ENCODE data around the gene INSC.

Gene INSC

DNA sequence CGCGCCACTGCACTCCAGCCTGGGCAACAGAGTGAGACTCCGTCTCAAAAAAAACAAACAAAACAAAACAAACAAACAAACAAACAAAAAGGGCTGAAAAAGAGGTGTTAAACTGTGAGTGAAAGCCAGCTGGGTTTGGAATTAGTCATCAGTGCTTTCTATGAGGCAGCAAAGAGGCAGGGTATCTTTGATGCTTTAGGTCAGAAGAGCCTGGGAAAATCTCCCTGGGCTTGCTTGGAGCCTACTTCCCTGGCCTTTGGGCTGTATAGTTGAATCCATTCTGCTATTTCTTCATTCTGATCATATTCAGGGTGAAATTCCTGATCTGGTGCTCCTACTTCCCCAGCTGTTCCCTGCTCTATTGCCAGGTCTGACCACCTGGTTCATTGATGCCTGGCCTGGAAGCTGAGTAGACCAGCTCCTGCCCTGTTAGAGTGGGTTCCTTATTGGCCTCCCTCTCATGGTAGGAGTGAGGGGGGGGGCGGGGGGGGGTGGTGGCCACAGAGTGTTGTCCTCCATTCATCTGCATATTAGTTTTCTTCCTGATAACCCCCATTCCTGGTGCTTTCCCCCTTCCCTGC, 65.6 kb downstream of the INSC start:
- H3K4me3 ChIP-seq (ENCODE audit: low read depth, low read length) = no peak overlapping the region

DNA sequence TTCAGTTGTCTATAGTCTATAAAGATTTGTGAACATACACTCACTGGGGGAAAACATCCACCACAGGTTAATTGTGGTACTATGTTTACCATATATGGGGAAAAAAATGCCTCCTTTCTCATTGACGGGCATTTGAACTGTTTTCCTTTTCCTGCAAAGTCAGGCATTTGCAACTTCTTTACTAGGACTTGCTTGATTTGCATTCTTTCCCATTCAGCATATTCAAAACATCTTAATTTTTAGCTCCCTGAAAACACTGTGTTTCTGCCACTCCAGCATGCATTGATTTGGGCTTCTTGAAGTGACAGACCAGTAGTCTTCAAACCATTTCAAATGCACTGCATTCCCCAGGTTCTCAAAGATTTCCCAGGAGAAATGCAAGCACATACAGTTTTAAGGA, 67.6 kb downstream of the INSC start:
- H3K4me3 ChIP-seq (ENCODE audit: low read depth, low read length) = no peak overlapping the region

DNA sequence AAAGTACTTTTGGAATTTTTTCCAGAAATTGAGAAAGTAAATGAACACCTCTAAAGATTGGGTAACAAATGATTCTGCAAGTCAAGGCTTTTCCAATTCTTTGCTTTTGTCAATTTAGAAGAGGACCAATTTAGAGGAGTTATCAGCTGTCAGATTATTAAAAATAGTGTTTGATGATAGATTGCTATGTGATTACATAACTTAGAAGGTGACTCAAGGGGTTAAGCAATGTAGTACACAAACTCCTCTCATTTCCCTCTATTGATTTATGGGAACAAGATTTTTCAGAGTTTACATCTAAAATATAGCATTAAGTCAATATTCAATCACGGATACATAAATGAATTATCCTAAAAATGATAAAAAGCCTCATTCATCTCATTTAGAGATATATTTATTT, 70.3 kb downstream of the INSC start:
- no peak overlapping the region for H3K4me3 ChIP-seq (ENCODE audit: low read depth, low read length)

DNA sequence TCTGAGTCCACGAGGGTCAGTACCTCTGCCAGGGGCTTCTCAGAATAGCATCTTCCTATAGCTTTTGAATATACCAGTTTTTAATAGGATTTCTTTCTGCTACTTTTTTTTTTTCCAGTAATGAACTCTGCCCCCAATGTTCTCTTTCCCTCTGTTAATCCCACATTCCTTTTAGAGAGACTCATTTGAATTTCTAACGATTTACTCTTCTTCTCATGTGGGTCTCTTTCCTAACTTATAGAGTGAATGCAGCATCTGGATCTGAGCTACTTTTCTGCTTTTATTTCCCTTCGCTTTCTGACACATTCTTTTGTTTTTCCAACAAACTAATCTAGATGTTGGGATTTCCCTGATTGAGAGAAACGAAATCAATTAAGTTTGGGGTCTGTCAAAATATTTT, 71.4 kb downstream of the INSC start:
- no peak overlapping the region for H3K4me3 ChIP-seq (ENCODE audit: low read depth, low read length)

DNA sequence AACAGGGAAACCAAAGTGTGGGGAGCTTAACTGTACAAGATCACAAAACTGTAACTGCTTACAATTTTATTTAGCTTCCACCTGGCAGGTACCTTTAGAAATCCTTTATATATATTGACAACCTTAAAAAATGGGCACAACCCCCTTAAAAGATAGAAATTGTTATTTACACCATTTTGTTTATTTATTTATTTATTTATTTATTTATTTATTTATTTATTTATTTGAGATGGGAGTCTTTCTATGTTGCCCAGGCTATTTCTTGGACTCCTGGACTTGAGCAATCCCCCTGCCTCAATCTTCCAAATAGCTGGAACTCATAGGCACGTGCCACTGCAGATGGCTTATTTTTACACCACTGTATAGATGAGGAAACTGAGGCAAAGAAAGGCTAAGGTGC, 74.5 kb downstream of the INSC start:
- H3K4me3 ChIP-seq (ENCODE audit: low read depth, low read length) = no peak overlapping the region

DNA sequence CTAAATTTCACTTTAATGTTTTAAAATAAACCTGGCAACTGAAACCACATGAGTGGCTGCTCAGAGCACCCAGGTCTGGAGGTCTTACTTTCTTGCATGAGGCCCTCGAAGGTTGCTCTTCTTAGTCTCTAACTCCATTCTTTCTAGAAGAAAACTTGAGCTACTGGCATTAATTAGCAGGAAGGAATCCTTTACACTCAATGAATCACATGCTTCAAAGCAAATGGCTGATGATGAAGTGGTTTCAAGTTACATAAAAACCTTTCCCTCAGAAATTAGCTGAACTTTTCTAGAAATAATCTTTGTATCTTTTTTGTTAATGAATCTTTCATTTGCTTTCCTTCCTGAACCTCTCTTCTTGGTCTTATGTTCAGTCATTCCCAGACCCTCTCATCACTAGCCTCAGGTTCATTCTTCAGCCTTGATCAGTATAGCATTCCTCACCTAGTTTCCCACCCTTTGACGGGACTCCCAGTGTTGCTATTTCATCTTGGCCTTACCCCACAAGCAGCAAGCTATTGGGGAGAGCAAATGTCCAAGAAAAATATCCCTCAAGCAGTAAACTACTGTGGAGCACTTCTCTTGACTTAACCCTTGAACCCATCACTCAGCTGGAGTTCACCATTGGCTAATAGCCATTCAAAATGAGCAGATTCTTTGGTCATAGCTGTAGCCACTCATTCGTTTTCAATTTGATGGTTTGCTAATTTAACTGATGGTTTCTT, 75.1 kb downstream of the INSC start:
- H3K4me3 ChIP-seq (ENCODE audit: low read depth, low read length) = no peak overlapping the region

DNA sequence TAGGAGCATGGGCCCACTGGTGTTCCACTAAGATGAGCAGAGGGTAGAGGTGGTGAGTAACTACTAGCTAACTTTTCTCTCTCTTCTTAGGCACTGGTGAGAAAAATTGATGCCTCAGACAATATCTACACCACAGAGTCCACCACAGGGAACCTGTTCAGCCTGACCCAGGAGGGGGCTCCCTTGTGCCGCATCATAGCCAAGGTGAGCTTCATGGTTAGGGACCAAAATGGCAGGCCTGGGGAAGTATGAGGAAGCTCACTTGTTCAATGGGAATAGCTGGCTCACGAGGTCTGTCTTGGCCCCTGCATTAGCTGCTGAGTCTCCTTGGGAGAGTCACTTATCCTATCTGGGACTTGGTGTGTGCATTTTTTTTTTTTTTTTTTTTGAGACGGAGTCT, 75.9 kb downstream of the INSC start:
- no peak overlapping the region for H3K4me3 ChIP-seq (ENCODE audit: low read depth, low read length)

DNA sequence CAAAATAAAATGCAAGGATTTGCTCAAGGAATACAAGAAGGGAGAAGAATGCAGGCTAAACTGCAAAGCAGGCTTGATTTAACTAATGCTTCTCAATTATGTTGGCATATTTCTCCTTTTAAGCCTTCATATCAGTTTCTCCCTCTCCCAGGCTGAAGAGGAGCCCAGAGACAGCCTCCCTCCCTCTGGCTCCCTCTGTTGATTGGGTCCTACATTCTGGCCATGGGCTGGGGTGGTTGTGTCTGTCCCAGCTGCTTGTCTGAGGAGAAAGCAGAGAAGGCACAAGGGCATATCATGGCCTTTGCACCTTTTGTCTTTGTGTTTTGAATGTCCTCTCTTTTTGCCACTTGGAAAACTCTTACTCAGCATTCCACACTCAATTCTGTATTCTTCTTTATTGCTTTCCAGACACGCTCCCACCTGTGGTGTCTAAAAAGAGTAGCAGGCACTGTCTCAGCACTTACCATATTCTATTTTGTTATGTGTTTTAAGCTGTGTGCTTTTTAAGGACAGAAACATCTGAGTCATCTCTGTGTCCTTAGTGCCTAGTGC, 77.4 kb downstream of the INSC start:
- H3K4me3 ChIP-seq (ENCODE audit: low read depth, low read length) = no peak overlapping the region

DNA sequence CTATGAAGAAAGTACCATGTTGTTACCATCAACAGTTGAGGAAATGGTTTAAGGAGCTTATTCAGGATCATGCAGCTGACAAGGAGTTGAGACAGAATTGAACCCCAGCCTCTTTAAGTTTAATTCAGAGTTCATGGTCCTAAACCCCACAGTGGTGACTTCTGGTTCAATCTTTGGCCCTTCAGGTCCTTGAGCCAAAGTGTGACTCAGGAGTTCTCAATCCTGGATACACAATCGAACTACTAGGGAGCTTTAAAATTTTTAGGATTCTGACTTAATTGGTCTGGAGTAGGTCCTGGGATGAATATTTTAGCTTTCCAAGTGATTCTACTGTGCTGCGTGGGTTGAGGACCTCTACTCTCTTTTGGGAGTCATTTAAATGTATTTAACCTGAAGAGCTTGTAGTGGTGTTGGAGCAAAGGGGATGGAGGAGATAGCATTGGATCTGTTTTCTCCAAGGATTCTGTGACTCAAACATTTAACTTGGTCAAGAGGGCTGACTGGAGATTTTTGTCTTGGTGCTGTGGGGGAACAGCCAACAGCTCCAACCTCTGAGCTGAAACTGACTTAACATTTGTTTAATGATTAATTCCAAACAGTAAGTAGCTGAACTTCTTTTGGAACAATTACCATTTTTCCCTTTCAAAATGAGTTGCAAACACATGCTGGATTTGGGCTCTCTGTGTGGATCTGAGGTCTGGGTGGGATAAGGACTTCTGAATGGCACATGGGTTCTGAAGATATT, 80.1 kb downstream of the INSC start:
- H3K4me3 ChIP-seq (ENCODE audit: low read depth, low read length) = no peak overlapping the region

DNA sequence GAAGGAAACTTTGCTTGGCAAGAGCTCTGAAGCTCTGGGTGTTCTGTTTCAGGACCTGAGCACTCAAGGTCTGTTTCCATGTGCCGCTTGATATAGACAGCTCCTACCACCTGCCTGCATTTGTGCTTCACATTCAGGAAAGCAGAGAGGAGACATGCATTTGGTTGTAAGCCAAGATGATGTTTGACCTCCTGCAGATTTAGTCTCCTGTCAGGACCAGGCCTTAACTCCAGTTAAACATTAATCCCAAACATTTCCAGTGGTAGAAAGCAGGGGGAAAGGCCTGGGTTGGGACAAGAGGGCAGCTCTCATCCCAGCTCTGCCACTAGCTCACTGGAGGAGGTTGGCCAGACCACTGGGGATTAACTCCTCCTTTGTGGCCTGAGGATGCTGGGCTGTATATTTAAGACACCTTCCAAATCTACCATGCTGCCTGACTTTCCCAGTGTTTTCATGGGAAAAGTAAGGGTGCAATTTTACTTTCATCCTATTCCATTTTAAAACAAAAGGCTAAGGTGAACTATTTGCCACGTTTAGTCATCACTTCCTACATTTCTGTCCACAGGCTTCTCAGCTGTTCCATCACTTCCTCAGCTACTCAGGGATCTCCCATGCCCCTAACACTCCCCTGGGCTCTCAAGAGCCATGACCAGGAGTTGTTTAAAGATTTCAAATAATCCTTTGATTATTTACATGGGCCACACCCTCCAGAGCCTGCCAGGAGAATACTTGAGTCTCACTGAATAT, 80.9 kb downstream of the INSC start:
- no peak overlapping the region for H3K4me3 ChIP-seq (ENCODE audit: low read depth, low read length)

DNA sequence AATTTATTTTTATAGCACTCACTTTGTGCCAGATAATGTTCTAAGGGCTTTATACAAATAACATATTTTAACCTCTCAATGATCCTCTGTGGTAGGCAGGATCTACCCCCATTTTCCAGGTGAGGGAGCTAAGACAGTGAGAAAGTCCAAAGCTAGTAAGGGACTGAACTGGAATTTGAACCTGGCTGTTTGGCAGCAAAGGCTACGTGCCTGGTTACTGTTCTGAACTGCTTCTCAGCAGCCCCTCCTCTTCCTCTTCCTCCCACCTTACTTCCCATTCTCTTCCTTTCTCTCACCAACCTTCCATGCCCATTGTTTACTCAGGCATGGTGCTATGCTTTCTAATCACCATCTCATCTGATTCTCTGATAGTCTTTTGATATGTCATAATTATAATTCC, 82.0 kb downstream of the INSC start:
- H3K4me3 ChIP-seq (ENCODE audit: low read depth, low read length) = no peak overlapping the region

DNA sequence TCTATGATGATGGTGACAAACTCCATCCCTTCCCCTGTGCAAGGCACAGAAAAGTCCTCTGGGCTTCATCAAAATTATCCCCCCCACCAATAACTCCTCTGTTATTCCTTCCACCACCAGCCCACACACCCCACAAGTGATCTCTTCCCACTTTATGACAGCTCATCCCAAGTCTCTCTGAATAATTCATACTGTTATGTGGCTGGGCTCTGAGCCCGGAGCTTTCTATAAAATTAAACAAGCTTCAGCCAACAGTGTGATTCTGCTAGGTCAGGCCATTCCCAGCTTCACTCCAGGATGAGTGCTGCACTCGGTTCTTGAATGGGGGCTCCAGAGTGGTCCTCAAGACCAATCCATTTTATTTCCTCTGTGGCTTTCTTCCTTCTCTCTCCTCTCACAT, 83.0 kb downstream of the INSC start:
- no peak overlapping the region for H3K4me3 ChIP-seq (ENCODE audit: low read depth, low read length)

DNA sequence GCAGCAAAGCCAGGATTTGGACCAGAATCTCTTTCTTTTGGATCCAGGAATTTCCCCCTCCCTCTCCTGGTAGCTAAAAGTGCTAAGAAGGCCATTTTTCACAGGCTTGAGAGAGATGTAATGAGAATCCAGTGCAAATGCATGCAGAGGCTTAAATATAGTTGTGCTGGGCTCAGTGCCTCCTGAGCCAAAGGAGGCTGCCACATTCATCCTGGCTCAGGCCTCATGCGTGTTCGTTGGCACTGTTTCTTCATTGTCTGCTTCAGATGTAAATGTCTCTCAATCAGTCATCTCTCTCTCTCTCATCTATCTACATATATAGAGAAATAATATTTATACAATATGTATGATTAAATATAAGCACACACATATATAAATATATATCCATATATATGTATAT, 83.6 kb downstream of the INSC start:
- no peak overlapping the region for H3K4me3 ChIP-seq (ENCODE audit: low read depth, low read length)

DNA sequence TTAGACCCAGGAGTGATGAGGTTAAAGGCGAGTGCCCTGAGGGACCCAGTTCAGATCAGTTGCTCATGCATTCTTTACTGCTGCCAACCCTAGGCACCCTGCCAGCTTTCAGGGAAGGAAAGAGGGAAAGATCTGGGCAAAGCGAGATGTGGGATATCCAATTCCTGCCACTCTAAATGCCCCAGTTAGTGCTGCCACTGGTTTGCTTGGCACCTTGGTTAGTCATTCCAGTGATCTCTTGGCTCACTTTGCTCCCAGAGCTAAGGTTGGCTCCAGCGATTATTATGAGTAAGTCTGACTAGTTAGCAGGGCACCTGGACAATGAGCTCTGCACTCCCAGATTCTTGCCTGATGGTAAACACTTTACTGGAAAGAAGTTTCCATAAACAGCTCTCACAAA, 85.0 kb downstream of the INSC start:
- no peak overlapping the region for H3K4me3 ChIP-seq (ENCODE audit: low read depth, low read length)

DNA sequence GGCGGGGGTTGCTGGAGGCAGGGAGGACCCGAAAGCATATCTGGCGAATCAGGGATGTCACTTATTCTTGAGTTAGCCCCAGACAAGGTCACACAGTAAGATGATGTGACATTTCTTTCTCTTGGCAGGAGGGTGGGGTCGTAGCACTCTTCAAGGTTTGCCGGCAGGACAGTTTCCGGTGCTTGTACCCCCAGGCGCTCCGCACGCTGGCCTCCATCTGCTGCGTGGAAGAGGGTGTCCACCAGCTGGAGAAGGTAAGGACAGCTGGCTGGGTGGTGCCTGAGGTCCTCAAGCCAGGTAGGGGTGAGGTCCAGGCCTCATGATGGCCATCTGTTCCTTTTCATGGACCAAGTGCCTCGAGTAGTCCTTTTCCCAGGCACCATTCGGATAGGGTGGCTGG, 86.0 kb downstream of the INSC start:
- no peak overlapping the region for H3K4me3 ChIP-seq (ENCODE audit: low read depth, low read length)

DNA sequence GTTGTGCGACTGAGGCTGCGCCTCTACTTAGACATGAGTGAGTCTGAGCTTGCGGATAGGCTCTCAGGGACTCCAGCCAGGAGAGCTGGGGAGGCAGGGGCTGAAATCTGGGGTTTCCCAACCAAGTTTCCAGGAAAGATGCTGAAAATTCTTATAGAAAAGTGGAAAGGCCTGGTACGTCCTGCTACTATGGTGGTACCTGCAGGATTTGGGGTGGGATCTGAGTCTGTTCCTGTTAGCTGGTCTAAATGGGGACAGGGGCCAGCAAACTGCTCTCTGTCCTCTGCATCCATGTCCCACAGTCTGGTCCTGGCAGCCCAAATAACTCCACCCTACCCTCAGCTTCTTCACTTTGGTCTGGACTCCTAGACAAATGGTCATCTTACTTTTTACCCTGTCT, 86.9 kb downstream of the INSC start:
- no peak overlapping the region for H3K4me3 ChIP-seq (ENCODE audit: low read depth, low read length)

DNA sequence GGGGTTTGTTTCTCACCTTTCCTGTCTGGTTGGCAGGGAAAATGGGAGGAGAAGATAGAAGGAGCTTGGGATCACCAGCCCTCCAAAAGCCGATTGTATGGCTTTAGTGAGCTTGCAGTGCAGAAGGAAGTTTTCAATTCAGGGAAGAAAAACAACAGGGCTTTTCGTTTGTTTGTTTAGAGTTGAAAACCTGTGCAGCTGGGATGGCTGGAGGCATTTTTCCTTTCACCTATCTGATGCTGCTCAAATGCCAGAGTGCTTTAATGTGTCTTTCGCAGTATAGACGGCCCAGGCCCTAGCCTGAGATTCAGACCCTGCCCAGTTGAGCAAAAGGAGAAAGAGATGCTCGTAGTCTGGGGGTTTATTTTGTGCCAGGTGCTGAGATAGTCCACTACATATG, 87.9 kb downstream of the INSC start:
- no peak overlapping the region for H3K4me3 ChIP-seq (ENCODE audit: low read depth, low read length)

DNA sequence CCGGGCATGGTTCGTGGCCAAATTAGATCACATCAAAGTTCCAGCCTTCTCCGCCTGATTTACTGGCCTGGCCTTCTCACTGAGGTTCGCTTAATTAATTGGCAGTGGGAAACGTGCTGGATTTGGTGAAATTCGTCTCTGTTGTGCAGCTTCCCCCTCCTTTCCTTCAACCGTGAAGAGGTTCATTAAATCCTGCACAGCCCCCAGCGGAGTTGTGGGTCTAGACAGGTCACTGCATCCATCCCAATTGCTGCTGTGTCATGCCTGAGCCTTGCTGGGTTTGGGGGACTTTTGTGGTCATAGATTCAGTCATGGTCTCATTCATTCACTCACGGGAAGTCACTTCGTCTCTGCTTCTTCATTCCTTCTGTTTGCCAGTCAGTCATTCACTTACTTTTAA, 90.0 kb downstream of the INSC start:
- H3K4me3 ChIP-seq (ENCODE audit: low read depth, low read length) = no peak overlapping the region

DNA sequence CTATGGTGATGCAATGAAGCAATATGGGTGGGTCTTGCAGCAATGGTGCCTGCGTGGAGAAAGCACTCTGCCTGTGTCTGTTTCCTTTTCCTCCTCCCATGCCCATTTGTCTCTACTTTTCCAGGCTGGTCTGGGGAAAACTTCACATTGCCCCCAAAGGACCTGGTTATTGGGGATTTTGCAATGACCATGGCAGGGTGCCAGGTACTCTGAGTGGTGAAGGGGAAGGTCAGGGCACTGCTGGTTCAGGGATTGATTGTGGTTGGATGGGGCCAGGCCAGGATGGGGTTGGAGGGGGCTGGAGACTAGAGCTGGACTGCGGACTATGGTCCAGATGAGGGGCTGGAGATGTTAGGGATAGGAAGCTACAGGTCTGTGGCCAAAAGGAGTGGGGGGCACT, 92.1 kb downstream of the INSC start:
- H3K4me3 ChIP-seq (ENCODE audit: low read depth, low read length) = no peak overlapping the region

DNA sequence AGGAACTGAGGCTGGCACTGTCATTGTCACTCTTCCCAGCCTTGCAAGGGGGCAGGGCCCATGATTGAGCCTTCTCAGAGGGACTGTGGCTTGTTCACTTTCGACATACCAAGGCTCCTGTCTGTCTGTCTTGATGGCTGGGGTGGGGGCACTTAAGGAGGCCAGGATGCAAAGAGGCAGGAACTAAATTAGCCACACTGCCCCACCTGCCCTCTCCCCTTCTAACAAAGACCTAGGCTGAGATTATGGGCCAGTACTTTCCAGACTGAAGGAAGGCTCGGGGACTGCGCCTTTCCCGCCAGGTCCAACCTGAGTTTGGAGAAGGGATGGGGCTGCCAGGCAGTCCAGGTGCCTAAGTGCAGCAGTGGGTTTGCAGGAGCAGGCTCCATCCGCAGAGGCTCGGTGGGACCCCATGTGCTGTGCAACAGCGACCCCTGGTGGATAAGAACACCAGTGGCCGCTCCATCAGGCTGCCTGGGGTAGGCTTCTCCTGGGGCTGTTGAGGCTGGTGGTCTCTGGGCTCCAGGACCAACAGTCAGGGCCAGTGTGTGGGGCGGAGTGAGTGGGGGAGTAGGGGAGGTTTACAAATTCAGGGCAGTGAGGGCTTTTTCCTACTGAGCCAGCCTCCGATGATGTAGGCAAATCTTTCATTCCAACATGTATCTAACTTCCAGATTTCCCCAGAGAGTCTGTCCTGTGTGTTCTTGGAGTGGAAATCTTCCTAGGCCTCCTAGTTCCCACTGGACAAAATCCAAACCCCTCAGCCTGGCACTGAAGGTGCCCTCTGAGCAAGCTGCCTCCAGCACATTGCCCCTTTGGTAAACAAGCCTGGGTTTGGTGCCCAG, 93.9 kb downstream of the INSC start:
- H3K4me3 ChIP-seq (ENCODE audit: low read depth, low read length) = no peak overlapping the region

DNA sequence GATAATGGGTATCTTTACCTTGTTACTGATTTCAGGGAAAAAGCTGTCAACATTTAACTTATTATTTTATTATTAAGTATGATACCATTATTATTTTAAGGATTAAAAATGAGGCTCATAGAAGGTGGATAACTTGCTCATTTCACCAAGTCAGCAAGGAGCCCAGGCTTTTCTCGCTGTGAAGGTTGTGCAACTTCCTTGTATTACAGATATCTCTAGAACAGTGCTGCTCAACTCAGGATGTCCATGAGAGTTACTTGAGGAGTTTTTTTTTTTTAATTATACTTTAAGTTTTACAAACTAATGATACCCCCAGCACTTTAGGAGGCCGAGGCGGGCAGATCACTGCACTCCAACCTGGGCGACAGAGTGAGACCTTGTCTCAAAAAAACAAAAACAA, 98.2 kb downstream of the INSC start:
- no peak overlapping the region for H3K4me3 ChIP-seq (ENCODE audit: low read depth, low read length)

Data from iPS-11a (cell line).